ENCODE data around the gene MISP.
"Not testable (repeated sequence)": the region's sequence is repeated elsewhere in the genome, so short reads cannot be mapped to it uniquely, and the experiment has no call there.

Gene MISP

GRCh38 chr19:750640-751423 lies at the start of gene MISP:
Gene MISP (plus strand): TSS chr19:751112. CDS start chr19:756947, 5,835 bp downstream.
- no peak for DNase-seq

DNA sequence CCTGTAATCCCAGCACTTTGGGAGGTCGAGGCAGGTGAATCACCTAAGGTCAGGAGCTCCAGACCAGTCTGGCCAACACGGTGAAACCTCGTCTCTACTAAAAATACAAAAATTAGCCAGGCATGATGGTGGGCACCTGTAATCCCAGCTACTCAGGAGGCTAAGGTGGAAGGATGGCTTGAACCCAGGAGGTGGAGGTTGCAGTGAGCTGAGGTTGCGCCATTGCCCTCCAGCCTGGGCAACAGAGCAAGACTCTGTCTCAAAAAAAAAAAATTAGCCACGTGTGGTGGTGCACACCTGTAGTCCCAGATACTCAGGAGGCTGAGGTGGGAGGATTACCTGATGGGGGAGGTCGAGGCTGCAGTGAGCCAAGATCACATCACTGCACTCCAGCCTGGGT lies 48.1 kb upstream of the MISP start:
- DNase-seq: not testable (repeated sequence)

DNA sequence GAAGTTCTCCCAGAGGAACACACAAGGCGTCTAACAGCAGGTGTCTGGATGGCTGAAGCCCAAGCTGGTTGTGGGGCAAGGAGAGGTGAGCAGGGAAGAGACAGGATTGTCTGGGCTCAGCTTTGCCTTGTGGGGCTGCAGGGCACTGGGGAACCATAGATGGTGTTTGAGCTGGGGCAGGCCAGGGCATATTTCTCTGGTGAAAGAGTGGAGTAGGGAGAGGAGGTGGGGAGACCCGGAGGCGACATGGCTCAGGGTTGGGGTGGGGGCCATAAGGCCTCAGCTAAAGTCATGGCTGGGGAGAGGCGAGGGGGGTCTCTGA lies 47.6 kb upstream of the MISP start:
- no peak for DNase-seq

DNA sequence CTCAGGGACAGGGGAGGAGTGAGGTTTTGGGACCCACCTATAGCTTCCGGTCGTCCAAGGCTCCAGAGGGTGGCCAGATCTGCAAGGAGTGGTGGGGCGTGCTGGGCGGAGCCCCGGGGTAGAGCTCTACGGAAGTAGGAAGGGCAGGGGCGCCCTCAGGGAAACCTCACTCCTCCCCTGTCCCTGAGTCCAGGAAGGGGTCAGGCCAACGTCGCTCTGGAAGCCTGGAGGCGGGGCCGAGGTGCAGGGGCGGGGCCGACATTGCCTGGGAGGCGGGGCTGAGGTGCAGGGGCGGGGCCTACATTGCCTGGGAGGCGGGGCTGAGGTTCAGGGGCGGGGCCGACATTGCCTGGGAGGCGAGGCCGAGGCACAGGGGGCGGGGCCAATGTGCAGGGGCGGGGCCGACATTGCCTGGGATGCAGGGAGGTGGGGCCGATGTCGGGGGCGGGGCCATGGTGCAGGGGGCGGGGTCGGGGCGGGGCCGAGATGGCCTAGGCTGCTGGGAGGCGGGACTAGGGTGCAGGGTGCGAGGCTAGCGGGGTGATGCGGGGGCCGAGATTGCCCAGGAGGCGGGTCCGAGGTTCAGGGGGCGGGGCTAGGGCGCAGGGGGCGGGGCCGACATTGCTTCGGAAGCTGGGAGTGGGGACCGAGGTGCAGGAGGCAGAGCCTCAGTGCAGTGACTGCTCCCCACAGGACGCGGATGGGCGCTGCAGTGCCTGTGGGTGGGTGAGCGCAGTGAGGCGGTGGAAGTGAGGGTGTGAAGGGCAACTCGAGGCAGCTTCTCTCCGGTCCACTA lies 47.1 kb upstream of the MISP start:
- DNase-seq: peak; percentile 42

GRCh38 chr19:704447-704741 lies 46.5 kb upstream of the MISP start:
- DNase-seq: no peak

- no peak for DNase-seq
Observed at GRCh38 chr19:708154-709143, 42.5 kb upstream of the MISP start, which contains the start of gene PALM. Gene PALM (plus strand): TSS chr19:708935. CDS start chr19:709147, 212 bp downstream.

DNA sequence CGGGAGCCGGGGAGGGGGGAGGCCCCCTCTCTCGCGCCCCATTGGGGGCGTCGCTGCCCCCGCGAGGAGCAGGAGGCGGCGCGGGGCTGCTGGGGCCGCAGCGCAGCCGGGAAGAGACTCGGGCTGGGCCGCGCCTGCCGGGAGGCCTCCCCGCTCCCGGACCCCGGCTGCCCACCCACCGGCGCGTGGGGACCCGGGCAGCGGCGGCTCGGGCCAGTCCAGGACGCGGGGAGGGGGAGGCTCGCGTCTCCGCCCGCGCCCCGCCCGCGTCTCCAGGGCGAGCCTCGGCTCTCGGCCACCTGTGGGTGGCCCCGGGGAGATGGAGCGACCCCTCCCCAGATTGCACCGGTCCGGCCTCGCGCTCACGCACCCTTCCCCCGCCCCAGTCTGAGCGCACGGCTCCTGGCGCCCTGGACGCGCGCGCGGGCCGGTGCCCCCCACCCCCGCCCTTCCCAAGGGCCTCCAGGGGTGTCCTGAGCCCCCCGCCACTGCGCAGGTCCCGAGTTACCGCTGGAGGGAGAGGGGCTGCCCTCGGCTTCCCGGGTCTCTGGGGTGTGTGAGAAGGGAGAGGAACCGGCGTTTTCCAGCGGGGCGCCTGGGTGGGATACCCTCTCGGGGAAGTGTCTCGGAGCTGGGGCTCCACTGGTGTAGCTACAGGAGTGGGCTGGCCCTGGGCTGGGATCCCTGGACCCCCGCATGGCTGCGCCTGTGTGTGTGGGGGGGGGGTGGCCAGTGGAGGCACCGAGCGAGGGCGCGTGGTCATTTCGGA lies 41.5 kb upstream of the MISP start:
- no peak for DNase-seq

GRCh38 chr19:709965-710571 lies 40.8 kb upstream of the MISP start:
- no peak for DNase-seq

GRCh38 chr19:710767-711166 lies 40.1 kb upstream of the MISP start:
- DNase-seq: no peak

- no peak for DNase-seq
Observed at GRCh38 chr19:711254-711653, 39.7 kb upstream of the MISP start.

DNA sequence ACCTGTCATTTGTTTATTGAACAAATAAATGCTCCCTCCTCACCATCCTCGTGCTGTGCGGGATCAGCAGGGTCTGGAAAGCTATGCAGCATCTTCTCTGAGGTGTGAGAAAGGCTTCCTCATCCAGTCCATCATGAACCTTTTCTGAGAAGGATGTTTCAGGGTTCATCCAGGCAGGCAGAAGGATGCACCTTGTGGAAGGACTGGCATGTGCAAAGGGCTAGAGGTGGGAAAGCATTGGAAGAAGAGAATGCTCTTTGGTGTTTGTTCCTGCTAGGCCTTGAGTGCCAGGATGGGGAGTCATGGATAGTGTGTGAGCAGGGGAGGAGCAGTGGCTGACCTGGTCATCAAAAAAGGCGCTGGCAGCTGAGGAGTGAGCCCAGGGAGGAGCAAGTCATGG lies 35.6 kb upstream of the MISP start:
- DNase-seq: no peak

GRCh38 chr19:718251-718951 lies 32.5 kb upstream of the MISP start:
- no peak for DNase-seq

- no peak for DNase-seq
Observed at GRCh38 chr19:718991-719512, 31.9 kb upstream of the MISP start.

DNA sequence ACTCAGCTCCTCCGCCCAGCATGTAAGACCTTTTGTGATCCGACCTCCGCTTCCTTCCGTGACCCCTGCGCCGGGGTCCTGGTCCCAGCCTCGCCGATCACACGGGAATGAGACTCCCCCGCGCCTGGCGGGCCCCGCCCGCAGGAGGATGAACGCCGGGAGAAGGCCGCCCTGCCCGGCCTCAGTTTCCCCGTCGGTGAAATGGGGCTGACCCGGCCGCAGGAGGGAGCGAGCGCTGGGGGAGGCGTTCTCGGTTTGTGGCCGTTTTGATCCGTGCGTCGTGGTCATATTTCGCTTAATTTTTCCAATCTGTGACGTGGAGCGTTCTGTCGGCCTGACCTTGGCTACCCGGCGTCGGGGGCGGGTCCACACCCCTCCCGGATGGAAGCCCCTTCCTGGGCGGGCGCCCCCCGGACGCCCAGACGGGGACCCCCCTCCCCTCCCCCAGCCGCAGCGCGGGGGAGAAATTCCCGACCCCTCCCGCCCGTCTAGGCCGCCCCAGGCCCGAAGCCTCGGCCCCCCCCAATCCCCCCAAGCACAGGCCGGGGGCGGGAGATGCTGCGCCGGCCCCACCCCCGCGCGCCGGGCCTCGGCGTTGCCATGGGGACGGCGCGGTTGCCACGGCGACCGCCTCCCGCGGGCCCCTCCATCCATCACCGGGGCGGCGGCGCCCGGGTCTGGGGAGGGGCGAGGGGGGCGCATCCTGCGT lies 31.1 kb upstream of the MISP start:
- no peak for DNase-seq

DNA sequence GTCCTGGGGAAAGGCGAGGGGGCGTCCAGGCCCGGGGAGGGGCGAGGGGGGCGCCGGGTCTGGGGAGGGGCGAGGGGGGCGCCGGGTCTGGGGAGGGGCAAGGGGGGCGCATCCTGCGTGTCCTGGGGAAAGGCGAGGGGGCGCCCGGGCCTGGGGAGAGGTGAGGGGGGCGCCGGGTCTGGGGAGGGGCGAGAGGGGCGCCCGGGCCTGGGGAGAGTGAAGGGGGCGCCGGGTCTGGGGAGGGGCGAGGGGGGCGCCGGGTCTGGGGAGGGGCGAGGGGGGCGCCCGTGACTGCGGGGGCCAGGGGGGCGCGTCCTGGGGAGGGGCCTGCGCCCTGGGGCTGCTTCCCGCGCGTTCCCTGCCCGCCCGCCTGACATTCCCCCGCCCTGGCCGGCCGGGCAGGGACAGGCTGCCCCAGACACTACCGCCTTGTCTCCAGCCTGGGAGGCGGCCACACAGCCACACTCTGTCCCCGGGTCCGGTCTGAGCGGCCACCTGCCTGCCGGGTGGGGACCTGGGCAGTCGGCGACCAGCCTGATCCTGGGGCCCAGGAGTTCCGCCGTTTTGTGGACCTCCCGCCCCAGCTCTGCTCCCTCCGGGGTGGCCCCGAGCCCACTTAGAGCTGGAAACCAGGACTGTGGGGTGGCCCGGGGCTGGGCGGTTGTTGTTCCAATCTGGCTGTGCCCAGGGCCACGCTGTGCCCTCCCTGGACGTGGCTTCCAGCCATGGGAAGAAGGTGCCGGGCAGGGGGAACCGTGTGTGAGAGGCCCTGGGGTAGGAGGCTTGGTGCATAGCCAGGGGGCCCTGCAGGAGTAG lies 30.4 kb upstream of the MISP start:
- DNase-seq: no peak

DNA sequence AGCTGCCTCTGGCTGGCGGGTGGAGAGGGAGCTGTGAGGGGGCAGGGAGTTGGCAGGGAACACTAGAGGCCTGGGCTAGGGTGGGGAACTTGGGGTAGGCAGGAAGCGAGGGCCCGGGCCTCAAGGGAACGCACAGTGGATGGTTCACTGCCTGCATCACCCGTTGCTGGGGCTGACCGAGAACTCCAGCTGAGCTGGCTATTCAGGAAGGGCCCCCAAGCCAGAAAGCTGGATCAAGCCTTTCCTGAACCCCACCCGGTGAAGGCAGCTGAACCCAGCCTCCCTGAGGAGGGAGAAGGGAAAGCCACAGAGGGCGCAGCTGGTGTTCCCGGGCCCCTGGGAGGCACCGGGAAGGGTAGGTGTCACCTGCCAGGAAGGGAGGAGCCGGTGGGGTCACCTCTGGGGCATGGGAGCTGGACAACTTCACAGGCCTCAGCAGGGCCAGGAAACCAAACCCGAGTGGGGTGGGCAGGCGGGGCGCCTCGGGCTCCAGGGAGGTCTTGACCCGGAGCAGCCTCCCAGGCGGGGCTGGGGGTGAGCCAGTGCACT lies 28.3 kb upstream of the MISP start:
- DNase-seq: no peak

GRCh38 chr19:723247-723646 lies 27.7 kb upstream of the MISP start:
- no peak for DNase-seq

GRCh38 chr19:723714-724113 lies 27.2 kb upstream of the MISP start:
- no peak for DNase-seq

GRCh38 chr19:725461-726089 lies 25.3 kb upstream of the MISP start:
- DNase-seq: no peak

Measured in activated T-cell treated with anti-CD3 and anti-CD28 coated beads for 4 hours (primary cell).